Measurements from ENCODE around the gene MC1R. TPM values are rescaled to one million over a fixed set of nuclear protein-coding genes. Genes with fewer than 3 reads are reported as not detected.

The MC1R gene
- total RNA-seq, 1 donor from 2014 or later = 6.8 TPM

- no peak overlapping the region for H3K27ac Mint-ChIP-seq
These were observed 5.1 kb downstream of the MC1R start for GRCh38 chr16:89923640-89924296.

GRCh38 chr16:89924297-89924924 lies 5.7 kb downstream of the MC1R start:
- Mint-ChIP-seq H3K27me3 (peaks cover 23% of the 10 kb centered on the region), H3K4me3 (no peak overlapping the region), H3K27ac (no peak overlapping the region), H3K9me3 (no peaks in the 10 kb centered on the region), H3K36me3 (ENCODE audit: low read depth) (no peaks in the 10 kb centered on the region), H3K4me1 (peaks cover 30% of the 10 kb centered on the region)
- intact Hi-C loops (cut with micrococcal nuclease) = no loop called here
- ATAC-seq (ENCODE audit: low read depth) (peak; percentile 7), DNase-seq (no peak)
- ChIA-PET CTCF (interaction anchor here (0.7 kb wide), 1 partner anchor 14 kb away, joined by 3 read pairs; no protein-coding TSS in a partner anchor), POLR2A (interaction anchor here (0.7 to 1.2 kb wide), 3 partner anchors 24 to 416 kb away, joined by 3 to 6 read pairs (median 3); partner anchors contain the start of genes DEF8 and SPG7)
- TF ChIP-seq, protein P1, sequence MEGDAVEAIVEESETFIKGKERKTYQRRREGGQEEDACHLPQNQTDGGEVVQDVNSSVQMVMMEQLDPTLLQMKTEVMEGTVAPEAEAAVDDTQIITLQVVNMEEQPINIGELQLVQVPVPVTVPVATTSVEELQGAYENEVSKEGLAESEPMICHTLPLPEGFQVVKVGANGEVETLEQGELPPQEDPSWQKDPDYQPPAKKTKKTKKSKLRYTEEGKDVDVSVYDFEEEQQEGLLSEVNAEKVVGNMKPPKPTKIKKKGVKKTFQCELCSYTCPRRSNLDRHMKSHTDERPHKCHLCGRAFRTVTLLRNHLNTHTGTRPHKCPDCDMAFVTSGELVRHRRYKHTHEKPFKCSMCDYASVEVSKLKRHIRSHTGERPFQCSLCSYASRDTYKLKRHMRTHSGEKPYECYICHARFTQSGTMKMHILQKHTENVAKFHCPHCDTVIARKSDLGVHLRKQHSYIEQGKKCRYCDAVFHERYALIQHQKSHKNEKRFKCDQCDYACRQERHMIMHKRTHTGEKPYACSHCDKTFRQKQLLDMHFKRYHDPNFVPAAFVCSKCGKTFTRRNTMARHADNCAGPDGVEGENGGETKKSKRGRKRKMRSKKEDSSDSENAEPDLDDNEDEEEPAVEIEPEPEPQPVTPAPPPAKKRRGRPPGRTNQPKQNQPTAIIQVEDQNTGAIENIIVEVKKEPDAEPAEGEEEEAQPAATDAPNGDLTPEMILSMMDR (IDR thresholded peaks at IDR 0.05) = no peak

More at GRCh38 chr16:89923640-89924296, 5.1 kb downstream of the MC1R start:
- ChIA-PET CTCF (no interaction called here), POLR2A (interaction anchor here (1.2 kb wide), 1 partner anchor 49 kb away, joined by 3 read pairs; no protein-coding TSS in a partner anchor)
- ATAC-seq (ENCODE audit: low read depth) (no peak), DNase-seq (no peak)
- intact Hi-C loops (cut with micrococcal nuclease) = no loop called here
- peaks cover 33% of the 10 kb centered on the region for H3K4me1 Mint-ChIP-seq
- H3K36me3 Mint-ChIP-seq (ENCODE audit: low read depth) = no peaks in the 10 kb centered on the region
- H3K4me3 Mint-ChIP-seq = peak overlapping the region; percentile 11
- H3K27me3 Mint-ChIP-seq = peaks cover 23% of the 10 kb centered on the region
- TF ChIP-seq, protein P1 (IDR thresholded peaks at IDR 0.05) = no peak
- H3K9me3 Mint-ChIP-seq = no peaks in the 10 kb centered on the region

GRCh38 chr16:89924925-89925307 lies 6.3 kb downstream of the MC1R start:
- no peak overlapping the region for H3K4me3 Mint-ChIP-seq
- POLR2A ChIA-PET = interaction anchor here (0.7 to 1.2 kb wide), 3 partner anchors 23 to 417 kb away, joined by 3 to 6 read pairs (median 3); partner anchors contain the start of genes DEF8 and SPG7
- TF ChIP-seq, protein P1 (IDR thresholded peaks at IDR 0.05) = no peak
- intact Hi-C loops (cut with micrococcal nuclease) = no loop called here
- DNase-seq (no peak), ATAC-seq (ENCODE audit: low read depth) (no peak)
- peaks cover 19% of the 10 kb centered on the region for H3K27me3 Mint-ChIP-seq
- no peaks in the 10 kb centered on the region for H3K36me3 Mint-ChIP-seq (ENCODE audit: low read depth)
- H3K9me3 Mint-ChIP-seq = no peaks in the 10 kb centered on the region
- no peak overlapping the region for H3K27ac Mint-ChIP-seq
- CTCF ChIA-PET = interaction anchor here (0.7 kb wide), 1 partner anchor 14 kb away, joined by 3 read pairs; no protein-coding TSS in a partner anchor
- H3K4me1 Mint-ChIP-seq = peaks cover 26% of the 10 kb centered on the region

GRCh38 chr16:89925596-89926079 lies 7.0 kb downstream of the MC1R start:
- Mint-ChIP-seq H3K27me3 (peaks cover 17% of the 10 kb centered on the region), H3K4me1 (peaks cover 25% of the 10 kb centered on the region), H3K36me3 (ENCODE audit: low read depth) (no peaks in the 10 kb centered on the region), H3K9me3 (no peaks in the 10 kb centered on the region), H3K27ac (no peak overlapping the region), H3K4me3 (no peak overlapping the region)
- DNase-seq = no peak
- POLR2A ChIA-PET = interaction anchor here (0.8 to 1.6 kb wide), 2 partner anchors 22 to 47 kb away, joined by 3 read pairs; no protein-coding TSS in a partner anchor
- ATAC-seq (ENCODE audit: low read depth) = no peak
- intact Hi-C loops (cut with micrococcal nuclease) = loop anchor here (1.0 to 2.0 kb wide), 5 partner anchors 23 to 97 kb away; partner anchors contain the start of genes DEF8 and SPIRE2
- CTCF ChIA-PET = no interaction called here
- TF ChIP-seq, protein P1 (IDR thresholded peaks at IDR 0.05) = no peak
